Measurements from ENCODE around the gene DST.

- no peak for TF ChIP-seq CTCF (IDR thresholded peaks at IDR 0.05)
- TF ChIP-seq EP300 (IDR thresholded peaks at IDR 0.05), result no peak
- TF ChIP-seq POLR2A (IDR thresholded peaks at IDR 0.05), result no peak
- peak in 3 of 4 donors; percentile 35 to 51 (median 50) for TF ChIP-seq POLR2AphosphoS5 (IDR thresholded peaks at IDR 0.05)
These were observed 101.6 kb downstream of the DST start for GRCh38 chr6:56541030-56541600.
